Measurements from ENCODE around the gene KIF16B.
A peak's percentile ranks its signal among the peaks of the same experiment; 100 is the strongest.

KIF16B gene

GRCh38 chr20:16392346-16392745, 180.9 kb downstream of the KIF16B start:
- DNase-seq, result no peak

- no peak for DNase-seq
Observed at GRCh38 chr20:16390991-16391390, 182.3 kb downstream of the KIF16B start.

GRCh38 chr20:16388731-16389130, 184.5 kb downstream of the KIF16B start:
- DNase-seq, result no peak

- no peak for DNase-seq
Observed at GRCh38 chr20:16387666-16388065, 185.6 kb downstream of the KIF16B start.

- DNase-seq, result no peak
Observed at GRCh38 chr20:16385891-16386290, 187.4 kb downstream of the KIF16B start.

- DNase-seq, result no peak
Observed at GRCh38 chr20:16385462-16385861, 187.8 kb downstream of the KIF16B start.

GRCh38 chr20:16381444-16381843, 191.8 kb downstream of the KIF16B start:
- DNase-seq, result no peak

- DNase-seq, result no peak
Observed at GRCh38 chr20:16378712-16379370, 194.4 kb downstream of the KIF16B start.

- DNase-seq, result no peak
Observed at GRCh38 chr20:16378122-16378521, 195.1 kb downstream of the KIF16B start.

- DNase-seq, result no peak
Observed at GRCh38 chr20:16369441-16369840, 203.8 kb downstream of the KIF16B start.

- no peak for DNase-seq
Observed at GRCh38 chr20:16368645-16369292, 204.5 kb downstream of the KIF16B start.

- no peak for DNase-seq
Observed at GRCh38 chr20:16367948-16368560, 205.2 kb downstream of the KIF16B start.

GRCh38 chr20:16366529-16366928, 206.7 kb downstream of the KIF16B start:
- DNase-seq, result no peak

GRCh38 chr20:16364320-16364687, 208.9 kb downstream of the KIF16B start:
- no peak for DNase-seq

- DNase-seq, result peak; percentile 38
Observed at GRCh38 chr20:16363506-16364319, 209.5 kb downstream of the KIF16B start.

- DNase-seq, result no peak
Observed at GRCh38 chr20:16362642-16363041, 210.6 kb downstream of the KIF16B start.

GRCh38 chr20:16360668-16361067, 212.6 kb downstream of the KIF16B start:
- DNase-seq, result no peak

- no peak for DNase-seq
Observed at GRCh38 chr20:16353417-16353781, 219.8 kb downstream of the KIF16B start.

GRCh38 chr20:16352751-16353416, 220.4 kb downstream of the KIF16B start:
- no peak for DNase-seq

GRCh38 chr20:16352321-16352720, 220.9 kb downstream of the KIF16B start:
- DNase-seq, result peak; percentile 20

GRCh38 chr20:16351415-16351814, 221.8 kb downstream of the KIF16B start:
- DNase-seq, result peak; percentile 79

GRCh38 chr20:16350465-16350864, 222.8 kb downstream of the KIF16B start:
- no peak for DNase-seq
